H1 (cell line): ENCODE measurements around the gene DAB2IP. TPM values are rescaled to one million over a fixed set of nuclear protein-coding genes. Genes with fewer than 3 reads are reported as not detected.

ENCODE experiments used
- polyA plus RNA-seq, 7 experiments: library from polyadenylated mRNA; depleted of rRNA in 3 of 7; stranded (reverse) in 5 of 7; unstranded in 2 of 7; fragments of >200 nt in 5 of 7; fragments of 200-250 nt in 2 of 7; gene quantifications; 1 replicate in 5 of 7; 2 replicates in 1 of 7; 4 replicates in 1 of 7; pipeline versions ENCODE4 v1.2.1 to v1.2.3, GENCODE V29; 2011 to 2013; ENCODE audit warnings: missing spikeins in 2 of 7, mixed read lengths in 2 of 7
- total RNA-seq: library from RNA; stranded (reverse); fragmentation: NEBNext Ultra II Directional; extraction: Animal tissue kit (Norgen Biotek cat#: 25700); gene quantifications from 2 replicates; pipeline ENCODE4 v1.2.1, GENCODE V29; 2021
- TF ChIP-seq, protein P1 (sequence below): fragments of 300-600 bp; sonication (generic); IDR thresholded peaks from 2 replicates; pipeline ENCODE4 v1.7.1; 2012; ENCODE audit warnings: low read length, moderate library complexity, mild to moderate bottlenecking, inconsistent platforms; ENCODE audit not compliant: insufficient replicate concordance

Gene DAB2IP
- total and polyA plus RNA-seq, 2 of the 8 experiments (the other 6 are each of a cell fraction or from before 2014, with no cell fraction given) = 19.7 to 39.5 TPM

DNA sequence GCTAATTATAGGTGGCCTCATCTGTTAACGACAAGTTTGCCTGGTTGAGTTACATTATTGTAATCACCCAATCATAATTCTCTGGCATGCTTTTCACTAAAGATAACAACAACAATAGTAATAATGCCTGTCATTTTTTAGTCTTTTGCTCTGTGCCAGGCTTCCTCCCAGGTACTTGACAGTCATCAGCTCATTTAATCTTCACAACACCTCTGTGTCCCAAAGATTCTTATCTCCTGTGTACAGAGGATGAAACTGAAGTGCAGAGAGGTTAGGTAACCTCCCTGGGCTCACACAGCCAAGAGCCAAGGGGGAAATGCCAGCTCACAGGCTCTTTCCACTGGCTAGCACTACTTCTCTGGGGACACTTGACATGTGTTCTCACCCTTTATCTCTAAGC lies 77.5 kb downstream of the DAB2IP start (continued):
- TF ChIP-seq, protein P1, sequence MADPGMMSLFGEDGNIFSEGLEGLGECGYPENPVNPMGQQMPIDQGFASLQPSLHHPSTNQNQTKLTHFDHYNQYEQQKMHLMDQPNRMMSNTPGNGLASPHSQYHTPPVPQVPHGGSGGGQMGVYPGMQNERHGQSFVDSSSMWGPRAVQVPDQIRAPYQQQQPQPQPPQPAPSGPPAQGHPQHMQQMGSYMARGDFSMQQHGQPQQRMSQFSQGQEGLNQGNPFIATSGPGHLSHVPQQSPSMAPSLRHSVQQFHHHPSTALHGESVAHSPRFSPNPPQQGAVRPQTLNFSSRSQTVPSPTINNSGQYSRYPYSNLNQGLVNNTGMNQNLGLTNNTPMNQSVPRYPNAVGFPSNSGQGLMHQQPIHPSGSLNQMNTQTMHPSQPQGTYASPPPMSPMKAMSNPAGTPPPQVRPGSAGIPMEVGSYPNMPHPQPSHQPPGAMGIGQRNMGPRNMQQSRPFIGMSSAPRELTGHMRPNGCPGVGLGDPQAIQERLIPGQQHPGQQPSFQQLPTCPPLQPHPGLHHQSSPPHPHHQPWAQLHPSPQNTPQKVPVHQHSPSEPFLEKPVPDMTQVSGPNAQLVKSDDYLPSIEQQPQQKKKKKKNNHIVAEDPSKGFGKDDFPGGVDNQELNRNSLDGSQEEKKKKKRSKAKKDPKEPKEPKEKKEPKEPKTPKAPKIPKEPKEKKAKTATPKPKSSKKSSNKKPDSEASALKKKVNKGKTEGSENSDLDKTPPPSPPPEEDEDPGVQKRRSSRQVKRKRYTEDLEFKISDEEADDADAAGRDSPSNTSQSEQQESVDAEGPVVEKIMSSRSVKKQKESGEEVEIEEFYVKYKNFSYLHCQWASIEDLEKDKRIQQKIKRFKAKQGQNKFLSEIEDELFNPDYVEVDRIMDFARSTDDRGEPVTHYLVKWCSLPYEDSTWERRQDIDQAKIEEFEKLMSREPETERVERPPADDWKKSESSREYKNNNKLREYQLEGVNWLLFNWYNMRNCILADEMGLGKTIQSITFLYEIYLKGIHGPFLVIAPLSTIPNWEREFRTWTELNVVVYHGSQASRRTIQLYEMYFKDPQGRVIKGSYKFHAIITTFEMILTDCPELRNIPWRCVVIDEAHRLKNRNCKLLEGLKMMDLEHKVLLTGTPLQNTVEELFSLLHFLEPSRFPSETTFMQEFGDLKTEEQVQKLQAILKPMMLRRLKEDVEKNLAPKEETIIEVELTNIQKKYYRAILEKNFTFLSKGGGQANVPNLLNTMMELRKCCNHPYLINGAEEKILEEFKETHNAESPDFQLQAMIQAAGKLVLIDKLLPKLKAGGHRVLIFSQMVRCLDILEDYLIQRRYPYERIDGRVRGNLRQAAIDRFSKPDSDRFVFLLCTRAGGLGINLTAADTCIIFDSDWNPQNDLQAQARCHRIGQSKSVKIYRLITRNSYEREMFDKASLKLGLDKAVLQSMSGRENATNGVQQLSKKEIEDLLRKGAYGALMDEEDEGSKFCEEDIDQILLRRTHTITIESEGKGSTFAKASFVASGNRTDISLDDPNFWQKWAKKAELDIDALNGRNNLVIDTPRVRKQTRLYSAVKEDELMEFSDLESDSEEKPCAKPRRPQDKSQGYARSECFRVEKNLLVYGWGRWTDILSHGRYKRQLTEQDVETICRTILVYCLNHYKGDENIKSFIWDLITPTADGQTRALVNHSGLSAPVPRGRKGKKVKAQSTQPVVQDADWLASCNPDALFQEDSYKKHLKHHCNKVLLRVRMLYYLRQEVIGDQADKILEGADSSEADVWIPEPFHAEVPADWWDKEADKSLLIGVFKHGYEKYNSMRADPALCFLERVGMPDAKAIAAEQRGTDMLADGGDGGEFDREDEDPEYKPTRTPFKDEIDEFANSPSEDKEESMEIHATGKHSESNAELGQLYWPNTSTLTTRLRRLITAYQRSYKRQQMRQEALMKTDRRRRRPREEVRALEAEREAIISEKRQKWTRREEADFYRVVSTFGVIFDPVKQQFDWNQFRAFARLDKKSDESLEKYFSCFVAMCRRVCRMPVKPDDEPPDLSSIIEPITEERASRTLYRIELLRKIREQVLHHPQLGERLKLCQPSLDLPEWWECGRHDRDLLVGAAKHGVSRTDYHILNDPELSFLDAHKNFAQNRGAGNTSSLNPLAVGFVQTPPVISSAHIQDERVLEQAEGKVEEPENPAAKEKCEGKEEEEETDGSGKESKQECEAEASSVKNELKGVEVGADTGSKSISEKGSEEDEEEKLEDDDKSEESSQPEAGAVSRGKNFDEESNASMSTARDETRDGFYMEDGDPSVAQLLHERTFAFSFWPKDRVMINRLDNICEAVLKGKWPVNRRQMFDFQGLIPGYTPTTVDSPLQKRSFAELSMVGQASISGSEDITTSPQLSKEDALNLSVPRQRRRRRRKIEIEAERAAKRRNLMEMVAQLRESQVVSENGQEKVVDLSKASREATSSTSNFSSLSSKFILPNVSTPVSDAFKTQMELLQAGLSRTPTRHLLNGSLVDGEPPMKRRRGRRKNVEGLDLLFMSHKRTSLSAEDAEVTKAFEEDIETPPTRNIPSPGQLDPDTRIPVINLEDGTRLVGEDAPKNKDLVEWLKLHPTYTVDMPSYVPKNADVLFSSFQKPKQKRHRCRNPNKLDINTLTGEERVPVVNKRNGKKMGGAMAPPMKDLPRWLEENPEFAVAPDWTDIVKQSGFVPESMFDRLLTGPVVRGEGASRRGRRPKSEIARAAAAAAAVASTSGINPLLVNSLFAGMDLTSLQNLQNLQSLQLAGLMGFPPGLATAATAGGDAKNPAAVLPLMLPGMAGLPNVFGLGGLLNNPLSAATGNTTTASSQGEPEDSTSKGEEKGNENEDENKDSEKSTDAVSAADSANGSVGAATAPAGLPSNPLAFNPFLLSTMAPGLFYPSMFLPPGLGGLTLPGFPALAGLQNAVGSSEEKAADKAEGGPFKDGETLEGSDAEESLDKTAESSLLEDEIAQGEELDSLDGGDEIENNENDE = no peak
